MV-4-11 (cell line): ENCODE results near the gene ESAM.

Source experiments
- DNase-seq: peaks from one replicate; lab custom pipeline; 2025; lab: John Stamatoyannopoulos, UW

The ESAM gene

GRCh38 chr11:124762105-124762623, at the start of gene ESAM:
ESAM (minus strand) TSS chr11:124762290; CDS start chr11:124762154, 136 bp downstream.
- DNase-seq = no peak

- DNase-seq = no peak
Measured at GRCh38 chr11:124811399-124812125, 49.5 kb upstream of the ESAM start.

- no peak for DNase-seq
Measured at GRCh38 chr11:124807660-124808270, 45.7 kb upstream of the ESAM start.

GRCh38 chr11:124807201-124807600, 45.1 kb upstream of the ESAM start:
- no peak for DNase-seq

GRCh38 chr11:124804884-124805283, 42.8 kb upstream of the ESAM start:
- DNase-seq = no peak

GRCh38 chr11:124801636-124802312, 39.7 kb upstream of the ESAM start:
- DNase-seq = no peak

- DNase-seq = peak; percentile 2
Measured at GRCh38 chr11:124801014-124801413, 38.9 kb upstream of the ESAM start.

GRCh38 chr11:124800226-124800929, 38.3 kb upstream of the ESAM start, which contains the start of gene MSANTD2:
MSANTD2 (minus strand) TSS chr11:124800406; CDS start chr11:124800380, 26 bp downstream.
- DNase-seq = peak; percentile 57

- DNase-seq = no peak
Measured at GRCh38 chr11:124799348-124800225, 37.5 kb upstream of the ESAM start.

- no peak for DNase-seq
Measured at GRCh38 chr11:124798991-124799347, 36.9 kb upstream of the ESAM start.

- DNase-seq = no peak
Measured at GRCh38 chr11:124796312-124796711, 34.2 kb upstream of the ESAM start.

GRCh38 chr11:124793466-124794278, 31.6 kb upstream of the ESAM start:
- DNase-seq = peak; percentile 62

- peak; percentile 55 for DNase-seq
Measured at GRCh38 chr11:124791626-124792341, 29.7 kb upstream of the ESAM start.

GRCh38 chr11:124788521-124788920, 26.4 kb upstream of the ESAM start:
- DNase-seq = no peak

- no peak for DNase-seq
Measured at GRCh38 chr11:124784051-124784450, 22.0 kb upstream of the ESAM start.

- DNase-seq = no peak
Measured at GRCh38 chr11:124783002-124783401, 20.9 kb upstream of the ESAM start.

GRCh38 chr11:124779568-124779967, 17.5 kb upstream of the ESAM start:
- no peak for DNase-seq

GRCh38 chr11:124778281-124778680, 16.2 kb upstream of the ESAM start:
- no peak for DNase-seq

- peak; percentile 28 for DNase-seq
Measured at GRCh38 chr11:124776865-124777645, 15.0 kb upstream of the ESAM start.
